DND-41 (cell line): ENCODE results near the gene ERMARD.

Experiments used
- EZH2 ChIP-seq: IDR thresholded peaks from 3 replicates; pipeline ENCODE4 v1.6.1; 2012; ENCODE audit warnings: borderline replicate concordance, low read depth, mild to moderate bottlenecking, moderate library complexity, low read length, inconsistent platforms; ENCODE audit not compliant: severe bottlenecking
- TF ChIP-seq, protein P1 (sequence below): IDR thresholded peaks from 2 replicates; pipeline ENCODE4 v1.5.1; 2012; ENCODE audit warnings: borderline replicate concordance, low read length, moderate library complexity, mild to moderate bottlenecking; ENCODE audit not compliant: poor library complexity, severe bottlenecking; ENCODE audit errors: extremely low read depth

DNA sequence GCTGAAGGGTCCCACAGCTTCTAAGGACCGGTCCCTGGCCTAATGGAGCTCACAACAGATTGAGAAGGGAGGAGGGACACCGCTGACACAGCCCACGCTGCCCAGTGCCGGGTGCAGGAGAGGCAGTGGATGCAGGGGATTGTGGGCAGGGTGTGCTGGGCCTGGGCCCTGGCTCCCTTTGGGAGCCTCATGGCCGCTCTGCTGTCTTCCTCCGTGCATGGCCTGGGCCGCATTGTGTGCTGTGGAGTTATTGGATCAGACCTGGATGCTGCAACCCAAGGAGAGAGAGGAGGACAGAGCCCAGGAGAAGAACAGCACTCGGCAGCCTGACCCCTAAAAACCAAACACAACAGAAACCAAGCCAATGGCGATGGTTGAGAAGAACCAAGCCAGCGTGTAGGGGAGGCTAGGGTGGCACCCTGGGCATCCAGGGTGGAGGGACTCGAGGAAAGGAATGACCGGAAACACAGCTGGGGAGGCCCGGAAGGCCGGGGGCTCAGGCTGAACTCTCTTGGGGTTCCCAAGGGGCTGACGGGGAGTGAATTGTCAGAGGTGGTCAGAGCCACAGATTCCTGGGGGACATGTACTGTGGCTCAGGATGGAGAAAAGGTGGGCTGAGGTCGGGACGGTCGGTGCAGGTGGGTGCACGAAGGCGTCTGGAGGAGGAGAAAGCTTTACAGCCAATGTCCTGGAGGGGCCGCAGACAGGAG, 41.0 kb downstream of the ERMARD start:
- TF ChIP-seq, protein P1, sequence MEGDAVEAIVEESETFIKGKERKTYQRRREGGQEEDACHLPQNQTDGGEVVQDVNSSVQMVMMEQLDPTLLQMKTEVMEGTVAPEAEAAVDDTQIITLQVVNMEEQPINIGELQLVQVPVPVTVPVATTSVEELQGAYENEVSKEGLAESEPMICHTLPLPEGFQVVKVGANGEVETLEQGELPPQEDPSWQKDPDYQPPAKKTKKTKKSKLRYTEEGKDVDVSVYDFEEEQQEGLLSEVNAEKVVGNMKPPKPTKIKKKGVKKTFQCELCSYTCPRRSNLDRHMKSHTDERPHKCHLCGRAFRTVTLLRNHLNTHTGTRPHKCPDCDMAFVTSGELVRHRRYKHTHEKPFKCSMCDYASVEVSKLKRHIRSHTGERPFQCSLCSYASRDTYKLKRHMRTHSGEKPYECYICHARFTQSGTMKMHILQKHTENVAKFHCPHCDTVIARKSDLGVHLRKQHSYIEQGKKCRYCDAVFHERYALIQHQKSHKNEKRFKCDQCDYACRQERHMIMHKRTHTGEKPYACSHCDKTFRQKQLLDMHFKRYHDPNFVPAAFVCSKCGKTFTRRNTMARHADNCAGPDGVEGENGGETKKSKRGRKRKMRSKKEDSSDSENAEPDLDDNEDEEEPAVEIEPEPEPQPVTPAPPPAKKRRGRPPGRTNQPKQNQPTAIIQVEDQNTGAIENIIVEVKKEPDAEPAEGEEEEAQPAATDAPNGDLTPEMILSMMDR: no peak
- no peak for TF ChIP-seq EZH2
